Measurements from ENCODE around the gene TPPP.

- TF ChIP-seq, protein P1, sequence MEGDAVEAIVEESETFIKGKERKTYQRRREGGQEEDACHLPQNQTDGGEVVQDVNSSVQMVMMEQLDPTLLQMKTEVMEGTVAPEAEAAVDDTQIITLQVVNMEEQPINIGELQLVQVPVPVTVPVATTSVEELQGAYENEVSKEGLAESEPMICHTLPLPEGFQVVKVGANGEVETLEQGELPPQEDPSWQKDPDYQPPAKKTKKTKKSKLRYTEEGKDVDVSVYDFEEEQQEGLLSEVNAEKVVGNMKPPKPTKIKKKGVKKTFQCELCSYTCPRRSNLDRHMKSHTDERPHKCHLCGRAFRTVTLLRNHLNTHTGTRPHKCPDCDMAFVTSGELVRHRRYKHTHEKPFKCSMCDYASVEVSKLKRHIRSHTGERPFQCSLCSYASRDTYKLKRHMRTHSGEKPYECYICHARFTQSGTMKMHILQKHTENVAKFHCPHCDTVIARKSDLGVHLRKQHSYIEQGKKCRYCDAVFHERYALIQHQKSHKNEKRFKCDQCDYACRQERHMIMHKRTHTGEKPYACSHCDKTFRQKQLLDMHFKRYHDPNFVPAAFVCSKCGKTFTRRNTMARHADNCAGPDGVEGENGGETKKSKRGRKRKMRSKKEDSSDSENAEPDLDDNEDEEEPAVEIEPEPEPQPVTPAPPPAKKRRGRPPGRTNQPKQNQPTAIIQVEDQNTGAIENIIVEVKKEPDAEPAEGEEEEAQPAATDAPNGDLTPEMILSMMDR (tag by site-specific recombination; IDR thresholded peaks at IDR 0.05): no peak
- no peak for TF ChIP-seq ZBTB11 (tag by site-specific recombination; conservative IDR thresholded peaks at IDR 0.05; ENCODE audit: low read depth)
- TF ChIP-seq ZNF548 (tag by site-specific recombination; IDR thresholded peaks at IDR 0.05): no peak
- TF ChIP-seq ZNF585B (tag by site-specific recombination; IDR thresholded peaks at IDR 0.05): no peak
- TF ChIP-seq REST (tag by site-specific recombination; IDR thresholded peaks at IDR 0.05): no peak
- TF ChIP-seq ZNF274 (IDR thresholded peaks at IDR 0.05; ENCODE audit: low read length): no peak
- no peak for TF ChIP-seq ZNF274 (tag by site-specific recombination; IDR thresholded peaks at IDR 0.05; ENCODE audit: borderline replicate concordance)
- TF ChIP-seq, protein P2, sequence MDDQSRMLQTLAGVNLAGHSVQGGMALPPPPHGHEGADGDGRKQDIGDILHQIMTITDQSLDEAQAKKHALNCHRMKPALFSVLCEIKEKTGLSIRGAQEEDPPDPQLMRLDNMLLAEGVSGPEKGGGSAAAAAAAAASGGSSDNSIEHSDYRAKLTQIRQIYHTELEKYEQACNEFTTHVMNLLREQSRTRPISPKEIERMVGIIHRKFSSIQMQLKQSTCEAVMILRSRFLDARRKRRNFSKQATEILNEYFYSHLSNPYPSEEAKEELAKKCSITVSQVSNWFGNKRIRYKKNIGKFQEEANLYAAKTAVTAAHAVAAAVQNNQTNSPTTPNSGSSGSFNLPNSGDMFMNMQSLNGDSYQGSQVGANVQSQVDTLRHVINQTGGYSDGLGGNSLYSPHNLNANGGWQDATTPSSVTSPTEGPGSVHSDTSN (CRISPR knock-in tag; IDR thresholded peaks at IDR 0.05): no peak
- no peak for TF ChIP-seq TCF7L2 (IDR thresholded peaks at IDR 0.05; ENCODE audit: borderline replicate concordance, low read depth, low read length)
- TF ChIP-seq ZNF792 (tag by site-specific recombination; IDR thresholded peaks at IDR 0.05): no peak
- TF ChIP-seq IKZF3 (tag by site-specific recombination; IDR thresholded peaks at IDR 0.05): no peak
- TF ChIP-seq ZNF302 (tag by site-specific recombination; IDR thresholded peaks at IDR 0.05; ENCODE audit: low read depth): no peak
- no peak for TF ChIP-seq ZNF677 (tag by site-specific recombination; IDR thresholded peaks at IDR 0.05)
These were observed 1.2 kb downstream of the TPPP start for GRCh38 chr5:691817-692528.

Data from HEK293 (cell line).